NCI-H226 (cell line): Measurements from ENCODE around the gene S100A12.
"Not testable (repeated sequence)": the region's sequence is repeated elsewhere in the genome, so short reads cannot be mapped to it uniquely, and the experiment has no call there.

Experiments used
- DNase-seq: peaks from one replicate; pipeline ENCODE4 v3.0.0-alpha.2; 2015

S100A12 gene

DNA sequence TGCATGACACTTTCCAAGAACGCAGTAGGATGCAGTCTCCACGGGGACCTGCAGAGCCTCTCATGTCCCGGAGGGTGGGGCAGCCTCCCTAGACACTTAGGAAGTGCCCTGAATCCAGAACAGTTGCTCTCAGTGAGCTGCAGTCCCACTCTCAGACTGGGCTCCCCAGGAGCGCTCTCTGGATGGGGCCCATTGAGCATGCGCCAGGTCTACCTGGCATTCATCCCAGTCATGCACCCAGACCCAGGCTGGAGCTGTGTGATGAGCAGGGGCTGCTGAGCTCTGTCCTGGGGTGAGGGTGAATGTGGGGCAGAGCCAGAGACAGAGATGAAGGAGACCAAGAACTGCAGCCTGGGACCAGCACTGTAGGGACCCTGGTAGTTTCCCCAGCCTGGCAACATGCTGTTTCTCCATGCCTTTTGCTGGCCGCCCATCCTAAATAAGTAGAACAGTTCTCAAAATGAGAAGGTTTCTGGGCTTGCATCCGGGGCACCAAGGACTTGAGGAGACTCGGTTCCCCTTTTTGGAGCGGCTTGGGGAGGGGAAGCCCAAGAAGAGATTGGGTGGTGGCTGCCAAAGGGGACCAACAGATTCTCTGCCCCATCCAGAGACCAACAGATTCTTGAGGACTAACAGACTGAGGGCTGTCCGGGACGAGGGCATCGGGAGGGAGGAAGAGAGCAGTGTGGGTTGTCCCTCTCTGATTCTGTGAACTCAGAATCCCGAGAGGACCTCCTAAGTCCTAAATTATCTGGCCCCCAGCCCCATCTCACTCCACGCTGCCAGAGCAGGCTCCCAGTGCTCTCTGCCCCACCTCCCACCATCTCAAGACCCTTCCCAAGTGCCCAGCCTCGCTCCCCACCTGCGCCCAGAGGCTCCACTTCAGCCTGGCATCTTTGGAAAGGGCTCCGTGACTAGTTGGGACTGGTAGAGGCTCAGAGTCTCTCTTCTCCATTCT lies 25.8 kb downstream of the S100A12 start:
- DNase-seq: no peak

DNA sequence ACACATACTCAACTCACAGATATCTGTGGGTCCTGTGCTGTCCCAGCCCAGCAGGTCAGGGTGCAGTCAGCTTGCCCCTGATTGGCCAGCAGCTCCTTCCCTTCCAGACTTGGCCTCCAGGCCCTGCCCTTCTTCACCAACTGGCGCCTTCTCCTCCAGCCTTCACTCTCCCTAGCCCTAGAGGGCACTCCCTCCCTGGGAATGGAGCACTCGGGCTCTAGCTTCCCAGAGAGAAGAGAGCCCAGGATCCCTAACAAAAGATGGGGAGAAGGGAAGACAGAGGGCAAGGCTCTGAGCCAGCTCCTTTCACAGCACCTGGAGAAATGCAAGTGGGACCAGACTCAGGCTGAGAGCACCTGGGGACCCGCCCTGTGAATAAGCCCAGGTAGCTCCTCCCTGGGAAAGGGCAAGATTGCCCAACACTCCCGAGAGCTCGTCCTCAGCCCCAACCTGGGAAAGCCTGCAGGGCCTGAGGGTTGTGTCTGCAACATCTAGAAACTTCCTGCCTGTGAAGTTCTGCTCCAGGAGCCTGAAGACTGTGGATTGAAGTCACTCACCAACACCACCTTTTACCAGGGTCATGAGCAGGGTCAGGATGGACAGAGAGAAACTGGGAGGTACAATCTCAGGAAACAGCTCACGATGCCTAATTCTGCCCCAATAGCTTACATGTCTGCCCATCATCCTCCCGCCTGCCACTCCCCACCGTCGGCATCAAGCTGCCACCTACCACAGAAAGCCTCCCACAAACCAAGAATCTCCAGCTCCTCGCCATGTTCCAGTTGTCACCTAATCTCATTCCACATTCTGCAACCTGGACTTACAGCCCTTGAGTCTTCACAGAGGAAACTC lies 26.7 kb downstream of the S100A12 start, which contains the start of gene PGLYRP4:
PGLYRP4 (minus strand) TSS at position 331 of the 852 bp plus-strand sequence. CDS start 909 bp downstream, outside the sequence.
- no peak for DNase-seq

DNA sequence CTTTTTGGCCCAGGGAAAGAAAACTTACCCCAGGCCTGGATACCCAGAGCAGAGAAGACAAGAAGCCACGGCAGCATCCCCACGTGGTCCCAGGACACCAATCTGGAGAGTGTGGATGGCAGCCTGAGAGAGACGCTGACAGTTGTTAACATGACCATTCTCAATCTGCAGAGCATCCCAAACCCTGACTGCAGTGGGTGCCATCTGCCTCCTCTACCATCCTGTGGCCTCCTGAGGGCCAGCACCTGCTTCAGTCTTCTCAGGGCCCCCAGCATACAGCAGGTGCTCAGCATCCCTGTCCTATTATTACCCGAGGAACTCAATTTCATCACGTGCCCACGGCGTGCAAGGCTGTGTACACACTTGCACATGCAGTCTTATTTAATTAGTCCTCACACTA lies 27.6 kb downstream of the S100A12 start:
- DNase-seq: no peak

DNA sequence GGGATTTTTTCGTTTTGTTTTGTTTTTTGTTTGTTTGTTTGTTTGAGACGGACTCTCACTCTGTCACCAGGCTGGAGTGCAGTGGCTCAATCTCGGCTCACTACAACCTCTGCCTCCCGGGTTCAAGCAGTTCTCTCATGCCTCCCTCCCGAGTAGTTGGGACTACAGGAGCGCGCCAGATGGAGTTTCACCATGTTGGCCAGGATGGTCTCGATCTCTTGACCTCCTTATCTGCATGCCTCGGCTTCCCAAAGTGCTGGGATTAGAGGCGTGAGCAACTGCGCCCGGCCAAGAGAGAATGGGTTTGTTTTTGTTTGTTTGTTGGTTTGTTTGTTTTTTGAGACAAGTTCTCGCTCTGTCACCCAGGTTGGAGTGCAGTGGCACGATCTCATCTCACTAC lies 28.4 kb downstream of the S100A12 start:
- DNase-seq: not testable (repeated sequence)

DNA sequence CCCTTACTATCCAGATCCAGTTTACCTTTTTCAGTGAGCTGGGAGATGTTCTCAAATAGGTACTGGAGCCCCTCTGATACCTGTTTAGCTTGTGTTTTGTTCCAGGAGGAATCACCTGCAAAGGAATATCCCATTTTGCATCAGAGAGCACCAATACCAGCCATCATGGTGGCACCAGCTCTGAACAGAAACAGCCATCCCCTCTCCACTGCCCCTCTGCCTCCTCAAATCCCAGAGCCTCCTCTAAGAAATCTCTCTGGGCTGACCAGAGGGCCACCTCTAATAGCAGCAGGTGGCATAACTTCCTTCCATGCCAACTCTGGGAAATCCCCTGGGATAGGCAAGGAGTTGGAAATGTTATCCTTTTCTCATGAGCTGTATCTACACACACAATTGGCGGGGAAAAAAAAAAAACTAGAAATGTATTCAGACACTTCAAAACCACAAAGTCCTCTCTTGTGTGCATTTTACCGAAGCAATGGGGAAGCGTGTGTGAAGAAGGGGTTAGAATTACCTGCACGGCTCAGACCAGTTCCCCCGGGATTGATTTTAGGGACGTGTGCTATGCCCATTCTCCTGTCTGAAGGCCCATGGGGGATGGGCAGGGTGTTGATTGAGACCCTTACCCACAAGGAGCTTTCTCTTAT lies 29.2 kb downstream of the S100A12 start:
- DNase-seq: no peak

DNA sequence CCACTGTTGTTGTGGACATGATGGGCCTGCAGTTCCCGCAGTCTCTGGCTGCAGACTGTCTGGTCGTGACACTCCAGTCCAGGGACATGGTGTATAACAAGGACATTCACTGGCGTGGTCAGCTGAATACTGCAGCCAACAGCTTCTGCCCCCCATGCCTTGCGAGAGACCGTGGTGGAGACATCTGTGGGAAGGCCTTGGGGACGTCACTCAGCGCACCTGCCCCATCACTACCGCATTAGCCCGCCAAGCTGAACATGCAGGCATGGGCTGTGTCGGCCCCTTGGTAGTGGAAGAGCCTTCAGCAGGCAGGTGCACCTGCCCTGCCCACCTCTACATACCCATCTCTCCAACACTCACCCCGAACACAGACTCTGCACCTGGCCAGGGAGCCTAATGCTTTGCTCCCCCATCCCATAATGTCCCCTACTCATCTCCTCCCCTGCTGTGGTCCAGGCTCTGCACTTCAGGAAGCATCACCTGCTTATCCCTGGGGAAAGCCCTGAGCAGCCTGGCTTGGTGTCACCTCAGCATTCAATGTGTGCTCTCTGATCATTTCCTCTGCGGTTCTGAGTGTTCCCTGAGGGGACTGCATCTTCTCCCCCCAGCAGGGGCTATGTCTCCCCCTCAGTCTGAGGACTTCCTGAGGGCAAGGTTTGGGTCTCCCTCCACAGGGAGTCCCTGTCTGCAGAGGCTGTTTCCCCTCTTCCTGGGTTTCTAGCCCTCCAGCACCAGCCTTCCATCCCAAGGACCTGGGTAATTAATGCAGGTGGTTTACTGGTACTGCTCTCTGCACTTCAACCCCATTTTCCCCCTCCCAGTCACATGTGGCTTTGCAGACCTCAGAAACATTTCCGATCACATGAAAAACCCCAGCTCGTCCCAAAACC lies 30.0 kb downstream of the S100A12 start:
- DNase-seq: no peak

DNA sequence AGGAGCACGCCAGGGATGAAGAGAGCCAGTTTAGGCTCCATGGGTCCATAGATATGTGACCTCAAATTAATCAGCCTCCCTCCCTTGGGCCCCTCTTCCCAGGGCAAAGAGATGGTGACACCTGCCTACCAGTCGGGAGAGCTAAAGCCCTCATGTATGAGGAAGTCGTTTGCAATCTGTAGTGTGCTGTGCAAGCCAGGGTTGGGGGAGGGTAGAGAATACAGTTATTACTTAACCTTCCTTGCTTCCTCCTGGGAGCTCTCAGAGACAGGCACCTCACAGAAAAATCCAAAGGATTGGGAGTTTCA lies 30.7 kb downstream of the S100A12 start:
- DNase-seq: no peak

DNA sequence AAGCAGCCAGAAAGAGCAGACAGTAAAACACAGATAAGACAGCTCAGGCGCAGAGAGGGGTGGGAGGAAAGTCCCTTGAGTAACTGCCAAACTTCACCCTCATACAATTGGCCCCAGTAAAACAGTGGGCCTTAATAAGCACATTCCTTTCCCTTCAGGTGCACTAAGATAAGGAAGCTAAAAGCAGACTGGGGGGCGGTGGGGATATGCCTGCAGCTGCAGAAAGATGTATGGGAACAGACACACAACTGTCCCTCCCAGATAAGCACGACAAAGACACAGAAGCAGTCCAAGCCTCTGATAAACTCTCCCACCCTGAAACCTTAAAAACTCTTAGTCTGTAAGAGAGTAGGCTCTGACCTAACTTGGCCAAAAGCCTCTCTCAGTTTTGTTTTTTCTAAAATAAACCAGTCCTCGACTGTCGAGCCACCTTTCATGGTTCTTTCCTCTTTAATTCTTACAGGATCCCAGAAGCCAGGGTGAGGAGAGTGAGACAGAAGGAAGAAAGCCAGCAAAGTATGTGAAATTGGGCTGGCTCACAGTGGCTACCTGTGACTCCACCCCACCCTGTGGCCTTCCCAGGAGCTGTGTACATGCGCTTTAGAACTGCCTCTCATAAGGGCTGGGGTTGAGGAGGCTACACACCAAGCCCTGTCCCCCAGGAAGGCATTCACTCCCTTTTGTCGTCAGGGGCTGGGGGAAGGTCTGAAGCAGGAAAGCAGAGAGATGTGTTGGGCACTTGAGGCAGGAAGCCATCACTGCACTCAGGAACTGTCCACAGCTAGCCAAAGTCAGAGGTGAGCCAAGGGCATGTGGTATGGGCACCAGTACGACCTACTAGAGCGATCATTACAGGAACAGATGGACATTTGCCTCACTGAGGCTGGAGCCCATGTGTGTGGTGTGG lies 31.4 kb downstream of the S100A12 start:
- peak; percentile 37 for DNase-seq

DNA sequence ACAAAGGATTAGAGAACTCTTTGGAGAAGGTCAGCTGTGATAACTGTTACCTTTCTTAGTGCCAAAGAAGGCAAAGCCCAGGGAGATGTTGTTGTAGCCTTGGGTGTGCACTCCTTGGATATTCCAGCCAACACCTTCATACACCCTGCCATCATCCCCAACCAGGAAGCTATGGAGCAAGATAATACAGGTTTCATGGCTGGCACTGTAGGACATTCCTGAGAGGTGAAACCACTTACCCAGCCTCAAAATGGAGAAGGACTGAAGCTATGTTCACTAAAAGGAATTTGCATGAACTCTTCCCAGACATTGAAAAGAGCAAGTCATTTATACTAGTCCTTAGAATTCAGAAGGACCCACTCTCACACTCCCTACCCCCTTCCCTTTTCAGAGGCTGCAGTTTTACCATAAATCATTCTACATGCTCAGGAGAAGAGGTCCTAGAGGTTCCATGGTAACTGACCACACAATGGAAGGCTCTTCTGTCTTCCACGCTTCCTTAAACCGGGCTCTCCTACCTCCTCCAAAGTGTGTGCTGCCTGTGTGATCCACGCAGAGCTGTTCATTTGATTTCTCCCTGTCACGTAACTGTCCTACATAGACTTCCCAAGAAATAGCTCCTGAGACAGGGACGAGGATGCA lies 32.3 kb downstream of the S100A12 start:
- DNase-seq: no peak

DNA sequence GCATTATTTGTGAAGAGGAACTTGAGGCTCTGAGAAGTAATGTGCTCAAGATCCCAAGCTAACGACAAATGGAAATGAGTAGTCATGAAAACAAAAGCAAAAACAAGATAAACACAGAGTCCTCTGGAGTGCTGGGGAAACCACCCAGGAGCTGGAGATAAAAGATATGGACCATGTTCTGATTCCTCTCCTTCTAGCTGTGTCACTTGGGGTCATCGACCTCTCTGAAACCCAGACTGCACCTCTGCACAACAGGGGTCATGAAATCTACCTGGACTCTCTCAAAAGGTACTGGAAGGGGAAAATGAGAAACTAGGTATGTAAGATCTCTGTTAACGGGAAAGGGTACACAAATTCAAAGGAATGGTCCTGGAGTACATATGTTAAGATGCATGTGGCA lies 33.2 kb downstream of the S100A12 start:
- no peak for DNase-seq

DNA sequence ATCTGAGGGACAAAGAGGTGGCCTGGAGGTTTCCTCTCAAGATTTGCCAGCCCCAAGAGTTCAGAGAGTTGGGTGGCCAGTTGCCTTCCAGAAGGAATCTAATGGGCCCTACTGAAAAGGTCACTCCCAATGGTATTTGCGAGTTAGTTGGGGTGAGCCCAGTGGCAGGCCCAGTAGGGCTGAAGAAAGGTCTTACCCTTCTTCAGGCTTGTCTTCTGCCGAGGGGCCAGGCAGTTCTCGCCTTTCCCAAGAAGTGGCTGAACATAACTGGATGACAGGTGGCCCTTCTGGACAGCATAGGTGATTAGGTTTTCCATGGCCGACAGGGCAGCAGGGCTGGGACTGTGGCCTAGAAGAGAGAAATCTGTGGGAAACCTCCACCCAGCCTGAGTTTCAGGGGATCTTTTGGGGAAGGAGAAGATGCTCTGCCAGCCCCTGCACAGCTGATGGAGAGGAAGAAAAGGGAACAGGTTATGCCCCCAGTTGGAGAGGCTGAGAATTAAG lies 33.9 kb downstream of the S100A12 start:
- no peak for DNase-seq

DNA sequence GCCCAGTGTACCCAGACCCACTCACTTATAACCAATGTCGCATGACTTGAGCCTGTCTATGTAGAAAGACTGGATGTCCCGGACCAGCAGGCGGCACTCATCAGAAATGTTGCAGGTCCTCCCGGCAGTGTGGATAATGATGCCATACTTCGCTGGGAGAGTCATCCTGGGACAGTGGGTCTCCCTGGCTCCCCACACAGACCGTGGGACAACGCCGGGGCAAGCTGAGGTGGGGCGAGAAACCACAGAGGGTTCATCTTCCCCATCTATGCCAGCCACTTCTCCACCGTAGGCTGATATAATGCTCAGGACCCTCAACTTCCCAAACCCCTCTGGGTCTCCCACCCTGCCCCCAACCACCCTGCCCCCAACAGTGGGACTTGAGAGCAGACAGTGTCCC lies 35.1 kb downstream of the S100A12 start:
- DNase-seq: no peak

DNA sequence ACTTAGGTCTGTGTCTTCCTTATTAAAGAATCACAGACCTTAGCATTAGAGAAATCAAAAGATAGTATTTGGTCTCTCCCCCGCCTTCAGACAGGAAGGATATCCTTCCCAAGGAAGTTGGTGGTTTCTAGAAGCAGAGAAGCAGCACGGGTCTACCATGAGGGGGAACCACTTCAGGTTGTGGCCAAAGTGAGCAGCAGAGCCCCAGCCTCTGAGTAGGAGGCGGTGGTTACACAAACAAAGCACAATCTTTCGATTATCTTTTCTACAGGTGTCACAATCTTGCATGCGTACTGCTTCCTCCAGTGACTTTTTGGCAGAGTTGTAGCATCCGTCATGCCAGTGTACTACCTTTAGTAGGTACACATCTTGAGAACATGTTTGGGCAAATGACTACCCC lies 35.6 kb downstream of the S100A12 start:
- no peak for DNase-seq

DNA sequence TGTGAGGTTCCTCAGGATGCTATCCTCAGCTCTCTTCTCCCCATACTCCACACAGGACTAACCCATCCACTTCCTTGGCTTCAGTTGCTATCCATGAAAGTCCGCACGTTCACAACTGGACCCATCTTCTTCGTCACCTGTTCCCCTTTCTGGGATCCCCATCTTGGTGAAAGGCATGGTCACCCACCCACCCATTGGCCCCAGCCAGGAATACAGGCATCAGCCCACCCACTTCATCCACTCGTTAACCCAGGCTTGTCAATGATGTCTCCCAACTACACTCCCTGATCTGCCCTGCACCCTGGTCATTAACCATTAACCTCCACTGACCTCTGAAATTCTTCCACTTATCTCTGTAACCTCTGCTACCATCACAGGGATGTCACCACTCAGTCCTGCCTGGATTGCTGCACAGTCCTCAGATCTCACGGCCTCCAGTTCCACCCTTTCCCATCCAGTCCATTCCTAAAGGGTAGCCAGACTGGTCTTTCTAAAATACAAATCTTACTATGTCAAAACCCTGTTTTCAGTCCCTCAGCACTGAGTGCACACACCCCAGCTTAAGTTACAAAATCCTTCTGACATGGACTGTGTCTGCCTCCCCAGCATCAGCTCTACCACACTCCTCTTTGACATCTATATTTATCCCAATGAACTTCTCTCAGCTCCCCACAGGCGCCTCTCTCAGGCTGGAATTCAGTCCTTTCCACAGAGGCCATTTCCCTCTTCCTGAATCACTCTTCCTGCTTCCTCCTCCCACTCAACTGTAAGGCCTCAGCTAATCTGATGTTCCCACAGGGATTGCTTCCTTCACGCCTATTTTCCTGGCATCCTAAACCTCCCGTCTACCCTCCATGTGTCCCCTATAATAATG lies 37.2 kb downstream of the S100A12 start:
- DNase-seq: no peak

DNA sequence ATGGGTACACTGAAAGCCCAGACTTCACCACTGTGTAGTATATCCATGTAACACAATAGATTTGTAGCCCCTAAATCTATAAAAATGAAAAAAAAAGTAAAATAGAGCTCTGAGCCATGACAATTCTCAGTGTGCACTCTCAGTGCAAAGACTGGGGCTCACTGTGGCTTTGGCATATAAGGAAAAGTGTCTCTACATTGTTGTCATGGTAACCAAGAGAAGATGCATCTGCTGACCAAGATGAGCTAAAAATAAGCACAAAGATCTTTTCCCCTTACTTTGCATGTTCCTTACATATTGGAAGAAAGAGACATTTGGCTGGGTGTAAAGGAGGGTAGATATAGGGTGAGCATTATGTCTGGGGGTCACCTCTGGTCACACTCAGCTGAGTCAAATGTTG lies 38.8 kb downstream of the S100A12 start:
- DNase-seq: no peak

DNA sequence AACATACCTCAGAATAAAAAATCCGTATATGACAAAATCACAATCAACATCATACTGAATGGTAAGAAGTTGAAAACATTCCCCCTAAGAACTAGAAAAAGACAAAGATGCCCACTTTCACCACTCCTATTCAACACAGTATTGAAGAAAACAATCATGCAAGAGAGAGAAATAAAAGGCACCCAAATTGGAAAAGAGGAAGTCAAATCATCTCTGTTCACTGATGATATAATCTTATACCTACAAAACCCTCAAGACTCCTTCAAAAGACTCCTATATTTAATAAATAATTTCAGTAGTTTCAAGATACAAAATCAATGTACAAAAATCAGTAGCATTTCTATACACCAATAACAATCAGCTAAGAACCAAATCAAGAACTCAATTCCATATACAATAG lies 41.5 kb downstream of the S100A12 start:
- DNase-seq: no peak

DNA sequence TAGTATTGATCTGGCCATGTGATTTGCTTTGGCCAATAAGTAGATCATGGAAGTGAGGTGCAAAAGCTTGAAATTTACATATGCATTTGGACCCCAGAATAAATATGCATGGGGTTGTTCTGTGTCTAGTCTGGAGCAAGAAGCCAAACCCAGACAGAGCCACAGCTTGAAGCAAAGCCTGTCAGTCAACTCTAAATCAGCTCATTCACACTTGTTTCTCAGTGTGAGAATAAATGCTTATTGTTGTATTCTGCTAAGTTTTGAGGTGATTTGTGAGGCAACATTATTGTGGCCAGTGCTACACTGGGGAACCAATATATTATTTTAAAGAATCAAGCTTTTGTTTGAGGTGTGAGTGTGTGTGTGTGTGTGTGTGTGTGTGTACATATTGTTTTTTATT lies 50.5 kb downstream of the S100A12 start:
- no peak for DNase-seq
